Measurements from ENCODE around the gene PTPRO. TPM values are rescaled to one million over a fixed set of nuclear protein-coding genes. Genes with fewer than 3 reads are reported as not detected.

The PTPRO gene
- total RNA-seq, 1 experiment from 2014 or later = not detected

- DNase-seq (ENCODE audit: low read depth) = peak; percentile 26
Observed at GRCh38 chr12:15522574-15523187, 200.4 kb downstream of the PTPRO start.

GRCh38 chr12:15525441-15525840 is 203.1 kb downstream of the PTPRO start:
- DNase-seq (ENCODE audit: low read depth) = peak; percentile 8

- DNase-seq (ENCODE audit: low read depth) = no peak
Observed at GRCh38 chr12:15526033-15526432, 203.7 kb downstream of the PTPRO start.

GRCh38 chr12:15527201-15528080 is 205.1 kb downstream of the PTPRO start:
- DNase-seq (ENCODE audit: low read depth) = peak; percentile 41

GRCh38 chr12:15528666-15529065 is 206.4 kb downstream of the PTPRO start:
- DNase-seq (ENCODE audit: low read depth) = no peak

GRCh38 chr12:15530361-15530760 is 208.1 kb downstream of the PTPRO start:
- no peak for DNase-seq (ENCODE audit: low read depth)

- peak; percentile 72 for DNase-seq (ENCODE audit: low read depth)
Observed at GRCh38 chr12:15532364-15532977, 210.2 kb downstream of the PTPRO start.

- peak; percentile 35 for DNase-seq (ENCODE audit: low read depth)
Observed at GRCh38 chr12:15534322-15534721, 212.0 kb downstream of the PTPRO start.

- no peak for DNase-seq (ENCODE audit: low read depth)
Observed at GRCh38 chr12:15534874-15535273, 212.6 kb downstream of the PTPRO start.

GRCh38 chr12:15535352-15535781 is 213.1 kb downstream of the PTPRO start:
- no peak for DNase-seq (ENCODE audit: low read depth)

- no peak for DNase-seq (ENCODE audit: low read depth)
Observed at GRCh38 chr12:15536446-15536845, 214.1 kb downstream of the PTPRO start.

- no peak for DNase-seq (ENCODE audit: low read depth)
Observed at GRCh38 chr12:15538881-15539280, 216.6 kb downstream of the PTPRO start.

- no peak for DNase-seq (ENCODE audit: low read depth)
Observed at GRCh38 chr12:15540005-15540404, 217.7 kb downstream of the PTPRO start.

- peak; percentile 63 for DNase-seq (ENCODE audit: low read depth)
Observed at GRCh38 chr12:15540469-15540872, 218.2 kb downstream of the PTPRO start.

GRCh38 chr12:15541996-15542631 is 219.8 kb downstream of the PTPRO start:
- no peak for DNase-seq (ENCODE audit: low read depth)

- DNase-seq (ENCODE audit: low read depth) = no peak
Observed at GRCh38 chr12:15543347-15543746, 221.0 kb downstream of the PTPRO start.

- no peak for DNase-seq (ENCODE audit: low read depth)
Observed at GRCh38 chr12:15544589-15544988, 222.3 kb downstream of the PTPRO start.

GRCh38 chr12:15545334-15545733 is 223.0 kb downstream of the PTPRO start:
- DNase-seq (ENCODE audit: low read depth) = no peak

- DNase-seq (ENCODE audit: low read depth) = no peak
Observed at GRCh38 chr12:15546102-15546701, 223.9 kb downstream of the PTPRO start.

GRCh38 chr12:15547063-15547462 is 224.8 kb downstream of the PTPRO start:
- no peak for DNase-seq (ENCODE audit: low read depth)

- no peak for DNase-seq (ENCODE audit: low read depth)
Observed at GRCh38 chr12:15547691-15548090, 225.4 kb downstream of the PTPRO start.

Data from HT1080 (cell line).